ENCODE results near the gene PRPSAP2.

The PRPSAP2 gene

DNA sequence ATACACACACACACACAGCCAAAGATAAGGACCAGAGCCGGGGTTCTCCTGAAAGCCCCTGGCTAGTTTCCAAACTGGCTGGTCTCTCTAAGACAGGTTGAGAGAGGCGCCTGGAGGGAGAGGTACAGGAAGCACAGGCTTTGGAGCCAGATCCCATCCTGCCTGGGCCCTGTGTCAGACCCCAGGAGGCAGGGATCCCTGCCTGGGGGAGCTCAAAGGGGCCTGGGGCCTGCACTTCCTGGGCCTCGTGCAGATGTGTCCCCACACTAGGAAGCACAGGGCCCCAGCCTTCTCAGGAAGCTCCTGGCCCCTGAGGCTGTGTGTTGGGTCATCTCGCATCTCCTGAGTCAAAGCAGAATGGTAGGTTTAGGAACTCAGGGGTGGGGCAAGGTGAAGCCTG lies 110.0 kb downstream of the PRPSAP2 start:
- no peak for DNase-seq (ENCODE audit: low read depth)
- H3K4me3 ChIP-seq (ENCODE audit: control insufficient read depth, low read depth, low read length), result no peak overlapping the region
- TF ChIP-seq, protein P1, sequence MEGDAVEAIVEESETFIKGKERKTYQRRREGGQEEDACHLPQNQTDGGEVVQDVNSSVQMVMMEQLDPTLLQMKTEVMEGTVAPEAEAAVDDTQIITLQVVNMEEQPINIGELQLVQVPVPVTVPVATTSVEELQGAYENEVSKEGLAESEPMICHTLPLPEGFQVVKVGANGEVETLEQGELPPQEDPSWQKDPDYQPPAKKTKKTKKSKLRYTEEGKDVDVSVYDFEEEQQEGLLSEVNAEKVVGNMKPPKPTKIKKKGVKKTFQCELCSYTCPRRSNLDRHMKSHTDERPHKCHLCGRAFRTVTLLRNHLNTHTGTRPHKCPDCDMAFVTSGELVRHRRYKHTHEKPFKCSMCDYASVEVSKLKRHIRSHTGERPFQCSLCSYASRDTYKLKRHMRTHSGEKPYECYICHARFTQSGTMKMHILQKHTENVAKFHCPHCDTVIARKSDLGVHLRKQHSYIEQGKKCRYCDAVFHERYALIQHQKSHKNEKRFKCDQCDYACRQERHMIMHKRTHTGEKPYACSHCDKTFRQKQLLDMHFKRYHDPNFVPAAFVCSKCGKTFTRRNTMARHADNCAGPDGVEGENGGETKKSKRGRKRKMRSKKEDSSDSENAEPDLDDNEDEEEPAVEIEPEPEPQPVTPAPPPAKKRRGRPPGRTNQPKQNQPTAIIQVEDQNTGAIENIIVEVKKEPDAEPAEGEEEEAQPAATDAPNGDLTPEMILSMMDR (conservative IDR thresholded peaks at IDR 0.05; ENCODE audit: control insufficient read depth, insufficient read depth, low read depth, low read length), result no peak

- TF ChIP-seq, protein P1 (conservative IDR thresholded peaks at IDR 0.05; ENCODE audit: control insufficient read depth, insufficient read depth, low read depth, low read length), result no peak
- H3K4me3 ChIP-seq (ENCODE audit: control insufficient read depth, low read depth, low read length), result no peak overlapping the region
- no peak for DNase-seq (ENCODE audit: low read depth)
Observed at GRCh38 chr17:18968345-18968744, 110.4 kb downstream of the PRPSAP2 start.

- no peak overlapping the region for H3K4me3 ChIP-seq (ENCODE audit: control insufficient read depth, low read depth, low read length)
- TF ChIP-seq, protein P1 (conservative IDR thresholded peaks at IDR 0.05; ENCODE audit: control insufficient read depth, insufficient read depth, low read depth, low read length), result no peak
- DNase-seq (ENCODE audit: low read depth), result peak; percentile 34
Observed at GRCh38 chr17:18968945-18969887, 111.3 kb downstream of the PRPSAP2 start.

DNA sequence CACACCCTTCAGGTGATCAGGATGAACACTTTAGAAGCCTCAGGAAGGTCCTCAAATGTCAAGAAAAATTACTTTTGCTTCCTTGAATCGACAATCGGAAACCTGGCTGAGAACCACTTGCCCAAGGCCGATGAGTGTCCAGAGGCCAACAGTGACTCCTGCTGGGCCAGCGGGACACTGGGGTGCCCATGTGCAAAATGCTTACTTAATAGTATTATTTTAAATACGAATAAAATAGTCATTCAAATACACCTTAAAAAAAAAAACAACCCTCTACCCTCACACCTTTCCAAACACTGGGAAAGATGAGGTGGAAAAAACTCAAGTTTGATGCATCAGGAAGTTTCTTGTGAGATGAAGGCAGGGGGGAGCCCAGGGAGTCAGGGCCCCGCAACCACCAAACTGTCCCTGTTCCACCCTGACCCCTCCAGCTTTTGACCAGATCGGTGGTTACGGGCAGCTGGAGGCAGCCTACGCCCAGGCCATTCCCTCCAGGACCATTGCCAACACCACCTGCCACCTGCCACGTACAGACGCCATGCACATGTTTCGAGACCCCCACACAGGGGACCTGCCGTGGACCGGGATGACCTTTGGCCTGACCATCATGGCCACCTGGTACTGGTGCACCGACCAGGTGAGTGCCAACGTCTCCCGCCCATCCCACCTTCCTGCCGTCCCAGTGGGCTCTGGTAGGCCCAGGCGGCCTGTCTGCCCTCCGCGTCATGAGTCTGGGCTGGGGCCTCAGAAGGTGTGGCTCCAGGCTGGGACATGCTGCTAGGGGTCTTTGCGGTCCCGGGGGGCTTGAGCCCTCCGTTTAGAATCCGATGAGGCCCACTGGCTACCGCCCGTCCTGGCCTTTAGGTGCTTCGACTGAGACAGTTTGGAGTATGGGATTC lies 112.9 kb downstream of the PRPSAP2 start:
- H3K4me3 ChIP-seq (ENCODE audit: control insufficient read depth, low read depth, low read length), result no peak overlapping the region
- no peak for DNase-seq (ENCODE audit: low read depth)
- TF ChIP-seq, protein P1 (conservative IDR thresholded peaks at IDR 0.05; ENCODE audit: control insufficient read depth, insufficient read depth, low read depth, low read length), result peak; percentile 9

GRCh38 chr17:18971801-18972200 lies 113.9 kb downstream of the PRPSAP2 start:
- TF ChIP-seq, protein P1 (conservative IDR thresholded peaks at IDR 0.05; ENCODE audit: control insufficient read depth, insufficient read depth, low read depth, low read length), result no peak
- no peak overlapping the region for H3K4me3 ChIP-seq (ENCODE audit: control insufficient read depth, low read depth, low read length)
- no peak for DNase-seq (ENCODE audit: low read depth)

GRCh38 chr17:18974407-18975149 lies 116.6 kb downstream of the PRPSAP2 start:
- DNase-seq (ENCODE audit: low read depth), result peak; percentile 37
- TF ChIP-seq, protein P1 (conservative IDR thresholded peaks at IDR 0.05; ENCODE audit: control insufficient read depth, insufficient read depth, low read depth, low read length), result no peak
- no peak overlapping the region for H3K4me3 ChIP-seq (ENCODE audit: control insufficient read depth, low read depth, low read length)
